Measurements from ENCODE around the gene GOLGA5. TPM values are rescaled to one million over a fixed set of nuclear protein-coding genes. Genes with fewer than 3 reads are reported as not detected.

The GOLGA5 gene
- total and polyA plus RNA-seq, 2 of the 13 experiments (the other 11 are each of a cell fraction or from before 2014, with no cell fraction given): 31.0 to 40.0 TPM

GRCh38 chr14:92793709-92794546 is at the start of gene GOLGA5 (continued):
- TF ChIP-seq BRCA1 (CRISPR knock-in tag; IDR thresholded peaks at IDR 0.05): peak; percentile 32; the same call in 1 of the 2 replicates
- TF ChIP-seq ZNF720 (CRISPR knock-in tag; IDR thresholded peaks at IDR 0.05): no peak
- peak; percentile 58; the same call in 1 of the 2 replicates for TF ChIP-seq PAXIP1 (CRISPR knock-in tag; conservative IDR thresholded peaks at IDR 0.05)
- no peak for TF ChIP-seq SETDB1 (CRISPR knock-in tag; IDR thresholded peaks at IDR 0.05; ENCODE audit: borderline replicate concordance)
- TF ChIP-seq GATA4 (IDR thresholded peaks at IDR 0.05; ENCODE audit: borderline replicate concordance, low read depth): no peak; the same call in 1 of the 2 replicates
- no peak; the same call in 1 of the 2 replicates for TF ChIP-seq ZSCAN31 (CRISPR knock-in tag; IDR thresholded peaks at IDR 0.05; ENCODE audit: low read depth)
- no peak for TF ChIP-seq ZSCAN30 (CRISPR knock-in tag; IDR thresholded peaks at IDR 0.05)
- no peak for TF ChIP-seq ONECUT2 (CRISPR knock-in tag; IDR thresholded peaks at IDR 0.05)
- TF ChIP-seq ZNF724P (CRISPR knock-in tag; IDR thresholded peaks at IDR 0.05; ENCODE audit: borderline replicate concordance): no peak
- no peak for TF ChIP-seq ZUFSP (CRISPR knock-in tag; IDR thresholded peaks at IDR 0.05; ENCODE audit: borderline replicate concordance)
- no peak; the same call in 1 of the 2 replicates for TF ChIP-seq ZNF839 (CRISPR knock-in tag; IDR thresholded peaks at IDR 0.05; ENCODE audit: borderline replicate concordance)
- TF ChIP-seq ZNF513 (CRISPR knock-in tag; conservative IDR thresholded peaks at IDR 0.05): no peak
- peak; percentile 91 for TF ChIP-seq XRCC5 (optimal IDR thresholded peaks at IDR 0.05; ENCODE audit: low read length)
- TF ChIP-seq ZNF558 (CRISPR knock-in tag; IDR thresholded peaks at IDR 0.05; ENCODE audit: borderline replicate concordance): peak; percentile 92; the same call in 1 of the 2 replicates
- peak; percentile 83 for TF ChIP-seq ZNF317 (CRISPR knock-in tag; IDR thresholded peaks at IDR 0.05)
- TF ChIP-seq ZNF414 (CRISPR knock-in tag; IDR thresholded peaks at IDR 0.05): no peak
- no peak; the same call in 1 of the 2 replicates for TF ChIP-seq KLF9 (CRISPR knock-in tag; IDR thresholded peaks at IDR 0.05; ENCODE audit: low read depth)
- no peak for TF ChIP-seq TEAD2 (CRISPR knock-in tag; IDR thresholded peaks at IDR 0.05)
- TF ChIP-seq TBP (CRISPR knock-in tag; IDR thresholded peaks at IDR 0.05): no peak; the same call in 1 of the 2 replicates
- TF ChIP-seq PAF1 (CRISPR knock-in tag; IDR thresholded peaks at IDR 0.05): no peak
- TF ChIP-seq SALL1 (CRISPR knock-in tag; IDR thresholded peaks at IDR 0.05): peak; percentile 83; the same call in 1 of the 2 replicates
- TF ChIP-seq CHD4 (IDR thresholded peaks at IDR 0.05; ENCODE audit: borderline replicate concordance, low read length): no peak
- TF ChIP-seq HOXA5 (CRISPR knock-in tag; IDR thresholded peaks at IDR 0.05): no peak; the same call in none of the 2 replicates

Data from HepG2 (cell line).